Esophagus (tissue), 2 donors: ENCODE measurements around the gene ADAMTSL3. TPM values are rescaled to one million over a fixed set of nuclear protein-coding genes. Genes with fewer than 3 reads are reported as not detected.

Experiments
- H3K27ac ChIP-seq, 2 donors: one replicate each; pipeline ENCODE4 v1.5.1; 2013; ENCODE audit warnings: low read depth in 2 of 2, mild to moderate bottlenecking in 2 of 2, inconsistent platforms in 1 of 2, low read length in 1 of 2, moderate library complexity in 1 of 2
- H3K27me3 ChIP-seq, 2 donors: one replicate each; pipeline ENCODE4 v1.6.1; 2013; ENCODE audit warnings: low read length in 2 of 2, control low read depth in 1 of 2, mild to moderate bottlenecking in 1 of 2; ENCODE audit not compliant: insufficient read depth in 2 of 2, control insufficient read depth in 1 of 2
- H3K36me3 ChIP-seq, 2 donors: one replicate each; pipeline ENCODE4 v1.6.1; 2013; ENCODE audit warnings: low read length in 1 of 2; ENCODE audit not compliant: control insufficient read depth in 2 of 2, insufficient read depth in 2 of 2
- H3K4me1 ChIP-seq, 2 donors: one replicate each; pipeline ENCODE4 v1.6.1; 2013; ENCODE audit warnings: low read length in 1 of 2; ENCODE audit not compliant: control insufficient read depth in 2 of 2, insufficient read depth in 2 of 2
- H3K4me3 ChIP-seq, 2 donors: one replicate each; pipeline ENCODE4 v1.5.1; 2013; ENCODE audit warnings: low read length in 2 of 2, mild to moderate bottlenecking in 2 of 2, low read depth in 1 of 2, moderate library complexity in 1 of 2
- H3K9me3 ChIP-seq, 2 donors: one replicate each; pipeline ENCODE4 v1.6.1; 2013; ENCODE audit warnings: mild to moderate bottlenecking in 2 of 2, low read depth in 1 of 2, low read length in 1 of 2, moderate library complexity in 1 of 2; ENCODE audit not compliant: control insufficient read depth in 2 of 2, insufficient read depth in 1 of 2
- WGBS, 2 donors: extraction: QIAGEN DNeasy Blood & Tissue Kit; methylation state at CpG; one replicate each; pipeline ENCODE4 v1.1.7; 2013; 5-methylcytosine and 5-hydroxymethylcytosine counted together
- polyA plus RNA-seq, 2 donors: library from polyadenylated mRNA; stranded (reverse); fragments of 200-250 nt; gene quantifications; one replicate each; pipeline ENCODE4 v1.2.3, GENCODE V29; 2013
- donor health status: healthy with polysubstance abuse.
- donor health status: Bipolar disorder and iron deficiency.

Gene ADAMTSL3
- polyA plus RNA-seq, 2 donors = 0.18 TPM

- Histone ChIP-seq H3K36me3 (no peaks in the 10 kb centered on the region), H3K27me3 (no peaks in the 10 kb centered on the region), H3K27ac (no peak overlapping the region), H3K4me3 (no peak overlapping the region), H3K9me3 (no peaks in the 10 kb centered on the region), H3K4me1 (peaks cover 0 to 3% of the 10 kb centered on the region in 2 donors)
- 69 to 70% methylated on average over 5 of the region's 5 CpGs for WGBS, 2 donors
Measured at GRCh38 chr15:83928878-83929418, 275.0 kb downstream of the ADAMTSL3 start.

DNA sequence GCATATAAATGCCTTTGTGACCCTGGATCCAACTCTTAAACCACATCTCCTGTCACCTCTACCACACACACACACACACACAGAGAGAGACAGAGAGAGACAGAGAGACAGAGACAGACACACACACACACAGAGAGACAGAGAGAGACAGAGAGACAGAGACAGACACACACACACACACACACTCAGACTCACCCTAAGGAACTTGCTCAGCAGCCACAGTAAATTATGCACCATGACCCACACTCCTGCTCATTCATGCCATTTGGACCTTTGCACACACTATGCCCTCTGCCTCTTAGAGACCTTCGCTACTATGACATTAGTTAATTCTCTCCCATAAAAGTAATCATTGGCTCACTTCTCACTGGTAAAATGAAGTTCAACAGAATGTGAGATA, 275.7 kb downstream of the ADAMTSL3 start:
- Histone ChIP-seq H3K27ac (no peak overlapping the region), H3K9me3 (no peaks in the 10 kb centered on the region), H3K36me3 (no peaks in the 10 kb centered on the region), H3K4me3 (no peak overlapping the region), H3K27me3 (no peaks in the 10 kb centered on the region), H3K4me1 (peaks cover 0 to 3% of the 10 kb centered on the region in 2 donors)
- whole genome bisulfite sequencing, 2 donors = 87 to 94% methylated on average over 1 of the region's 1 CpG

DNA sequence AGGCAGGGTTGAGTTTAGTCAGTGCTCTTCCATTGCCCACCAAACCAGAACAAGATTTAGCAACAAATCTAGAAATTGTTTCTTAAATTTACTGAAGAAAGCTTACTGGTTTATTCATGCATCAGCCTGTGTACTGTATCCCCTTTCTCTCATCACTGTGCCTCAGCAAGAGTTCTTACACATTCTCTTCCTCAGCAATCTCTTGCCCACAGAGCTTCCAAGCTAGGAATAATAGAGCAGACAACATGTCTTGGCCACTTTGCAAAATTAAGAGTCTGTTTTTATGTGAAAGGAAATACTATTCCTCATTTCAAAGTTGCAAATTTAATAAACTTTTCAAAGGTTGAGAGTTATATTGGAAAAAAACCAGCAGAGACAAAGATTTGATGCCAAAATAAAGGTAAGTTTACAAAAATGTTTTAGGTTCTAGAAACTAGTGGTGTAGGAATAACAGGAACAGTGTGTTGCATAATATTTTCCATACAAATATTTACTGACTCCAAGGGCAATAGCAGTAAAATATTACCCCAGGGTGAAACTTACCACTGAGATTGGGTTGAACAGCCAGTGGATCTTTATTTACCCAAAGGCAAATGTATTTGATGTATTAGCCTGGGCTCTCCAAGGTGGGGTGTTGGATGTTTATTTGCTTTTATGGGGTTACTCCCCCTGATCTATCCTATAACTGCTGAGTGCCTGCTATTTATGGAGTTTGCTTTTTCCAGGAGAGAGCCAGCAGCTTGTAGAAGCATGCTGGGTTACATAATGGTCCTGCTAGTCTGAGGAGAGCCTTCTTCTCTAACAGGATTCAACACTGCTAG, 276.7 kb downstream of the ADAMTSL3 start:
- Histone ChIP-seq H3K27me3 (no peaks in the 10 kb centered on the region), H3K9me3 (no peaks in the 10 kb centered on the region), H3K27ac (no peak overlapping the region), H3K36me3 (no peaks in the 10 kb centered on the region), H3K4me1 (peaks cover 0 to 3% of the 10 kb centered on the region in 2 donors), H3K4me3 (no peak overlapping the region)

DNA sequence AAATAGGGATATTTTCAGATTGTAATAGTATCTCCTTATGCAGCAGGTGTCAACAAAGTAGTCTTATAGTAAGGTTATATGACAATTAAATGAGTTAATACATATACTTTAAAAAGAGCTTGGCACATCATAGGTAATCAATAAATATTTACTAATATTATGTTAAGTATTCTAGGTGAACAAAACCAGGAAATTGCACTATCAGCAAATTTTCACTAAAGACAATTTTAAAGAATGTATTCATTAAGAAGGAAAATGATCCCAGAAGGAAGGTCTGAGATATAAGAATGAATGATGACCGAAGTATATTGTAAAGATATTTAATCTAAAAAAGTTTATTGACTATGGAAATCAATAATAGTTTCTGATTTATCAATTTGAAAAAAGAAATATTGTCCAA, 281.9 kb downstream of the ADAMTSL3 start:
- Histone ChIP-seq H3K27me3 (no peaks in the 10 kb centered on the region), H3K27ac (no peak overlapping the region)
- 94 to 95% methylated on average over 1 of the region's 1 CpG for WGBS, 2 donors

GRCh38 chr15:83940136-83940535, 286.2 kb downstream of the ADAMTSL3 start:
- 80 to 88% methylated on average over 4 of the region's 4 CpGs for WGBS, 2 donors
- H3K36me3 ChIP-seq = no peaks in the 10 kb centered on the region

More for the DNA sequence above, 281.9 kb downstream of the ADAMTSL3 start:
- Histone ChIP-seq H3K9me3 (no peaks in the 10 kb centered on the region), H3K4me3 (no peak overlapping the region), H3K4me1 (no peaks in the 10 kb centered on the region), H3K36me3 (no peaks in the 10 kb centered on the region)

GRCh38 chr15:83943043-83943442, 289.1 kb downstream of the ADAMTSL3 start:
- 77 to 79% methylated on average over 3 of the region's 3 CpGs for WGBS, 2 donors
- Histone ChIP-seq H3K4me1 (no peaks in the 10 kb centered on the region), H3K36me3 (no peaks in the 10 kb centered on the region), H3K27ac (no peak overlapping the region), H3K4me3 (no peak overlapping the region), H3K27me3 (no peaks in the 10 kb centered on the region), H3K9me3 (no peaks in the 10 kb centered on the region)

More at GRCh38 chr15:83940136-83940535, 286.2 kb downstream of the ADAMTSL3 start:
- no peak overlapping the region for H3K27ac ChIP-seq
- H3K27me3 ChIP-seq = no peaks in the 10 kb centered on the region
- no peaks in the 10 kb centered on the region for H3K4me1 ChIP-seq
- H3K4me3 ChIP-seq = no peak overlapping the region
- H3K9me3 ChIP-seq = no peaks in the 10 kb centered on the region

- H3K9me3 ChIP-seq = no peaks in the 10 kb centered on the region
- no peak overlapping the region for H3K4me3 ChIP-seq
- H3K27me3 ChIP-seq = no peaks in the 10 kb centered on the region
- H3K4me1 ChIP-seq = no peaks in the 10 kb centered on the region
- H3K27ac ChIP-seq = no peak overlapping the region
- 78 to 82% methylated on average over 4 of the region's 4 CpGs for WGBS, 2 donors
- H3K36me3 ChIP-seq = no peaks in the 10 kb centered on the region
Measured at GRCh38 chr15:83943849-83944404, 290.0 kb downstream of the ADAMTSL3 start.

DNA sequence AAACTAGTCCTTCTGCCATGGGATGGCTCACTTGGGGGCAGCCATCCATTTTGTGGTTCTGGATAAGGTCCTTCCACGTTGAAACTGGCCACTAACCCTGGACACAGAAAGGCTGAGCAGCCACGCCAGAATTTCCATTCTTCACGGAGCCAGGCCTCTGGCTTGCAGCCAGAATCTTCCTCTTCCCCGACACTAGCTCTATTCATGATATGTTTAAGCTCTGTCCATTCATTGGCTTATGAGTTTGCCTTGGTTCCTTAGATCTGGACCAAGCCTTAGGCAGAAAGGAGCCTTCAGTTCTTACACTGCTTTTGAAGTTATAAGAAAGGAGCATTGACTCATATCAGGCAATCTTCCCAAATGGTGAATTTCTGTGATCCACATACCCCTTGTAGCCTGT, 293.2 kb downstream of the ADAMTSL3 start:
- whole genome bisulfite sequencing, 2 donors = 61 to 62% methylated on average over 4 of the region's 4 CpGs

DNA sequence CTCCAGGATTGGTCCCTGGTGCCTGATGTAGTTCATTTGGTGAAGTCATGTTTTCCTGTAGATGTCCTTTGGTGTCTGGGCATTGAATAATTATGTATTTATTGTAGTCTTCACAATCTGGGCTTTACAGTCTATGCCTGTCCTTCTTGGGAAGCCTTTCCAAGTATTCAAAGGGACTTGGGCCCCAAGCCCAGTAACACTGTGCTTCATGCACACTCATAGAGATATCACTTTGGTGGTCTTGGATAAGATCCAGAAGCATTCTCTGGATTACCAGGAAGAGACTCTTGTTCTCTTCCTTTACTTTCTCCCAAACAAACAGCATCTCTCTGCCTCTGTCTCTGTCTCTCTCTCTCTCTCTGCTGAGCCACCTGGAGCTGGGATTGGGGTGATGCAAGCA, 300.6 kb downstream of the ADAMTSL3 start:
- Histone ChIP-seq H3K4me1 (no peaks in the 10 kb centered on the region), H3K4me3 (no peak overlapping the region), H3K9me3 (peaks cover 3% of the 10 kb centered on the region in 2 donors), H3K36me3 (no peaks in the 10 kb centered on the region), H3K27ac (no peak overlapping the region), H3K27me3 (no peaks in the 10 kb centered on the region)

More for the DNA sequence above, 293.2 kb downstream of the ADAMTSL3 start:
- Histone ChIP-seq H3K27me3 (no peaks in the 10 kb centered on the region), H3K4me1 (no peaks in the 10 kb centered on the region), H3K9me3 (no peaks in the 10 kb centered on the region), H3K36me3 (no peaks in the 10 kb centered on the region), H3K4me3 (no peak overlapping the region), H3K27ac (no peak overlapping the region)
